ENCODE data around the gene ARMH3. TPM values are rescaled to one million over a fixed set of nuclear protein-coding genes. Genes with fewer than 3 reads are reported as not detected.

Gene ARMH3
- total RNA-seq, 3 donors from 2014 or later = 16.6 to 21.7 (median 21.5) TPM

GRCh38 chr10:101894742-101895141 is 161.2 kb downstream of the ARMH3 start:
- no peaks in the 10 kb centered on the region for H3K36me3 Mint-ChIP-seq (ENCODE audit: insufficient read depth)
- peaks cover 10% of the 10 kb centered on the region for H3K4me1 Mint-ChIP-seq (ENCODE audit: low read depth)
- no peak overlapping the region for H3K4me3 Mint-ChIP-seq
- H3K27me3 Mint-ChIP-seq (ENCODE audit: low read depth) = no peaks in the 10 kb centered on the region
- ATAC-seq (no peak), DNase-seq (no peak)
- no peaks in the 10 kb centered on the region for H3K9me3 Mint-ChIP-seq

- Mint-ChIP-seq H3K4me1 (ENCODE audit: low read depth) (peaks cover 10% of the 10 kb centered on the region), H3K9me3 (no peaks in the 10 kb centered on the region), H3K36me3 (ENCODE audit: insufficient read depth) (no peaks in the 10 kb centered on the region), H3K27me3 (ENCODE audit: low read depth) (no peaks in the 10 kb centered on the region), H3K4me3 (no peak overlapping the region)
- no peak for DNase-seq
- ATAC-seq = no peak
Measured at GRCh38 chr10:101894266-101894665, 161.7 kb downstream of the ARMH3 start.

- DNase-seq (no peak), ATAC-seq (no peak)
- peaks cover under 1% of the 10 kb centered on the region for H3K36me3 Mint-ChIP-seq (ENCODE audit: insufficient read depth)
Measured at GRCh38 chr10:101893510-101894120, 162.4 kb downstream of the ARMH3 start.

GRCh38 chr10:101892782-101893391 is 163.1 kb downstream of the ARMH3 start:
- Mint-ChIP-seq H3K27me3 (ENCODE audit: low read depth) (no peaks in the 10 kb centered on the region), H3K4me3 (no peak overlapping the region), H3K9me3 (no peaks in the 10 kb centered on the region), H3K4me1 (ENCODE audit: low read depth) (peaks cover 10% of the 10 kb centered on the region), H3K36me3 (ENCODE audit: insufficient read depth) (peaks cover 4% of the 10 kb centered on the region)
- DNase-seq = no peak
- ATAC-seq = no peak

More at GRCh38 chr10:101893510-101894120, 162.4 kb downstream of the ARMH3 start:
- Mint-ChIP-seq H3K4me3 (no peak overlapping the region), H3K4me1 (ENCODE audit: low read depth) (peaks cover 10% of the 10 kb centered on the region), H3K9me3 (no peaks in the 10 kb centered on the region), H3K27me3 (ENCODE audit: low read depth) (no peaks in the 10 kb centered on the region)

- ATAC-seq (peak in 1 of 2 donors; percentile 50), DNase-seq (peak; percentile 63)
- Mint-ChIP-seq H3K36me3 (ENCODE audit: insufficient read depth) (peaks cover 18% of the 10 kb centered on the region), H3K27me3 (ENCODE audit: low read depth) (no peaks in the 10 kb centered on the region), H3K4me1 (ENCODE audit: low read depth) (peaks cover 3% of the 10 kb centered on the region), H3K9me3 (no peaks in the 10 kb centered on the region), H3K4me3 (no peak overlapping the region)
Measured at GRCh38 chr10:101889256-101890210, 166.4 kb downstream of the ARMH3 start.

GRCh38 chr10:101888251-101888949 is 167.6 kb downstream of the ARMH3 start:
- Mint-ChIP-seq H3K27me3 (ENCODE audit: low read depth) (no peaks in the 10 kb centered on the region), H3K4me3 (no peak overlapping the region), H3K9me3 (no peaks in the 10 kb centered on the region), H3K4me1 (ENCODE audit: low read depth) (peaks cover 3% of the 10 kb centered on the region), H3K36me3 (ENCODE audit: insufficient read depth) (peaks cover 18% of the 10 kb centered on the region)
- DNase-seq (no peak), ATAC-seq (no peak)

GRCh38 chr10:101887775-101888174 is 168.2 kb downstream of the ARMH3 start:
- Mint-ChIP-seq H3K36me3 (ENCODE audit: insufficient read depth) (peaks cover 18% of the 10 kb centered on the region), H3K9me3 (no peaks in the 10 kb centered on the region), H3K4me3 (no peak overlapping the region), H3K27me3 (ENCODE audit: low read depth) (no peaks in the 10 kb centered on the region), H3K4me1 (ENCODE audit: low read depth) (peaks cover 3% of the 10 kb centered on the region)
- ATAC-seq (no peak), DNase-seq (no peak)

- Mint-ChIP-seq H3K9me3 (no peaks in the 10 kb centered on the region), H3K4me1 (ENCODE audit: low read depth) (peaks cover 3% of the 10 kb centered on the region), H3K36me3 (ENCODE audit: insufficient read depth) (peaks cover 18% of the 10 kb centered on the region)
Measured at GRCh38 chr10:101886521-101887312, 169.3 kb downstream of the ARMH3 start.

GRCh38 chr10:101881036-101881774 is 174.8 kb downstream of the ARMH3 start:
- Mint-ChIP-seq H3K36me3 (ENCODE audit: insufficient read depth) (peaks cover 23% of the 10 kb centered on the region), H3K4me1 (ENCODE audit: low read depth) (peaks cover 3% of the 10 kb centered on the region), H3K27me3 (ENCODE audit: low read depth) (no peaks in the 10 kb centered on the region), H3K4me3 (no peak overlapping the region), H3K9me3 (no peaks in the 10 kb centered on the region)
- ATAC-seq (no peak), DNase-seq (no peak)

More at GRCh38 chr10:101886521-101887312, 169.3 kb downstream of the ARMH3 start:
- DNase-seq (no peak), ATAC-seq (no peak)
- Mint-ChIP-seq H3K27me3 (ENCODE audit: low read depth) (no peaks in the 10 kb centered on the region), H3K4me3 (no peak overlapping the region)

GRCh38 chr10:101880232-101880573 is 175.8 kb downstream of the ARMH3 start:
- Mint-ChIP-seq H3K4me3 (no peak overlapping the region), H3K9me3 (no peaks in the 10 kb centered on the region), H3K4me1 (ENCODE audit: low read depth) (peaks cover 10% of the 10 kb centered on the region), H3K36me3 (ENCODE audit: insufficient read depth) (peaks cover 19% of the 10 kb centered on the region), H3K27me3 (ENCODE audit: low read depth) (no peaks in the 10 kb centered on the region)
- DNase-seq = no peak
- ATAC-seq = no peak

GRCh38 chr10:101879456-101880231 is 176.3 kb downstream of the ARMH3 start:
- DNase-seq = no peak
- Mint-ChIP-seq H3K36me3 (ENCODE audit: insufficient read depth) (peaks cover 16% of the 10 kb centered on the region), H3K4me3 (no peak overlapping the region), H3K27me3 (ENCODE audit: low read depth) (no peaks in the 10 kb centered on the region), H3K9me3 (no peaks in the 10 kb centered on the region), H3K4me1 (ENCODE audit: low read depth) (peaks cover 13% of the 10 kb centered on the region)
- ATAC-seq = no peak

GRCh38 chr10:101878869-101879268 is 177.1 kb downstream of the ARMH3 start:
- no peak for ATAC-seq
- no peaks in the 10 kb centered on the region for H3K9me3 Mint-ChIP-seq
- H3K4me1 Mint-ChIP-seq (ENCODE audit: low read depth) = peaks cover 14% of the 10 kb centered on the region
- DNase-seq = no peak
- no peak overlapping the region for H3K4me3 Mint-ChIP-seq
- peaks cover 16% of the 10 kb centered on the region for H3K36me3 Mint-ChIP-seq (ENCODE audit: insufficient read depth)
- no peaks in the 10 kb centered on the region for H3K27me3 Mint-ChIP-seq (ENCODE audit: low read depth)

All from activated T-cell treated with anti-CD3 and anti-CD28 coated beads, Interleukin-2, amount 50 U/mL, for 4 hours (primary cell).